Stimulated activated naive CD8-positive, alpha-beta T cell treated with anti-CD3 and anti-CD28 coated beads, Interleukin-15, Interleukin-2, amounts not matched to agents 100 ng/mL and 50 ng/mL, for 24 hours (primary cell): ENCODE results near the gene SP100.
"Not testable (repeated sequence)": the region's sequence is repeated elsewhere in the genome, so short reads cannot be mapped to it uniquely, and the experiment has no call there.

ENCODE experiments used
- H3K27ac Mint-ChIP-seq: one replicate; pipeline ENCODE4 v1.8.0; 2021; ENCODE audit warnings: mild to moderate bottlenecking, mixed read lengths
- H3K27me3 Mint-ChIP-seq: one replicate; pipeline ENCODE4 v1.8.0; 2021; ENCODE audit warnings: mixed read lengths
- H3K36me3 Mint-ChIP-seq: one replicate; pipeline ENCODE4 v1.8.0; 2021; ENCODE audit warnings: low read depth, mixed read lengths
- H3K4me1 Mint-ChIP-seq: one replicate; pipeline ENCODE4 v1.8.0; 2021; ENCODE audit warnings: low read depth, mixed read lengths
- H3K4me3 Mint-ChIP-seq: one replicate; pipeline ENCODE4 v1.8.0; 2021; ENCODE audit warnings: mild to moderate bottlenecking, mixed read lengths
- H3K9me3 Mint-ChIP-seq: one replicate; pipeline ENCODE4 v1.8.0; 2021; ENCODE audit warnings: mixed read lengths

Gene SP100

GRCh38 chr2:230471074-230471473, 55.1 kb downstream of the SP100 start:
- Mint-ChIP-seq H3K27ac (peak overlapping the region; percentile 95), H3K9me3 (peaks cover 6% of the 10 kb centered on the region), H3K27me3 (no peaks in the 10 kb centered on the region), H3K36me3 (peaks cover 92% of the 10 kb centered on the region), H3K4me3 (peak overlapping the region; percentile 2), H3K4me1 (peaks cover 44% of the 10 kb centered on the region)

GRCh38 chr2:230472621-230473018, 56.6 kb downstream of the SP100 start:
- Mint-ChIP-seq H3K27me3 (no peaks in the 10 kb centered on the region), H3K36me3 (peaks cover 87% of the 10 kb centered on the region), H3K4me1 (peaks cover 39% of the 10 kb centered on the region), H3K4me3 (peak overlapping the region; percentile 40), H3K9me3 (peaks cover 6% of the 10 kb centered on the region), H3K27ac (peak overlapping the region; percentile 95)

GRCh38 chr2:230473378-230473777, 57.4 kb downstream of the SP100 start:
- peaks cover 39% of the 10 kb centered on the region for H3K4me1 Mint-ChIP-seq
- peak overlapping the region; percentile 95 for H3K27ac Mint-ChIP-seq
- H3K9me3 Mint-ChIP-seq: peaks cover 6% of the 10 kb centered on the region
- H3K27me3 Mint-ChIP-seq: no peaks in the 10 kb centered on the region
- H3K4me3 Mint-ChIP-seq: no peak overlapping the region
- peaks cover 86% of the 10 kb centered on the region for H3K36me3 Mint-ChIP-seq

GRCh38 chr2:230475143-230475542, 59.1 kb downstream of the SP100 start:
- H3K4me1 Mint-ChIP-seq: peaks cover 40% of the 10 kb centered on the region
- no peak overlapping the region for H3K4me3 Mint-ChIP-seq
- peaks cover 6% of the 10 kb centered on the region for H3K9me3 Mint-ChIP-seq
- H3K27me3 Mint-ChIP-seq: no peaks in the 10 kb centered on the region
- peak overlapping the region; percentile 23 for H3K27ac Mint-ChIP-seq
- H3K36me3 Mint-ChIP-seq: peaks cover 83% of the 10 kb centered on the region

GRCh38 chr2:230485801-230486341, 69.9 kb downstream of the SP100 start:
- H3K4me1 Mint-ChIP-seq: peaks cover 11% of the 10 kb centered on the region
- H3K9me3 Mint-ChIP-seq: peaks cover 8% of the 10 kb centered on the region
- H3K27ac Mint-ChIP-seq: no peak overlapping the region
- H3K27me3 Mint-ChIP-seq: no peaks in the 10 kb centered on the region
- H3K4me3 Mint-ChIP-seq: no peak overlapping the region
- H3K36me3 Mint-ChIP-seq: peaks cover 86% of the 10 kb centered on the region

- not testable (repeated sequence) for H3K9me3 Mint-ChIP-seq, H3K27ac Mint-ChIP-seq, H3K27me3 Mint-ChIP-seq, H3K4me3 Mint-ChIP-seq
- Mint-ChIP-seq H3K36me3 (peaks cover 97% of the 10 kb centered on the region), H3K4me1 (peaks cover 20% of the 10 kb centered on the region)
Observed at GRCh38 chr2:230491219-230491618, 75.2 kb downstream of the SP100 start.

- Mint-ChIP-seq H3K27me3 (no peaks in the 10 kb centered on the region), H3K9me3 (peaks cover 4% of the 10 kb centered on the region), H3K27ac (peak overlapping the region; percentile 4), H3K4me3 (no peak overlapping the region), H3K36me3 (peaks cover 93% of the 10 kb centered on the region), H3K4me1 (peaks cover 25% of the 10 kb centered on the region)
Observed at GRCh38 chr2:230492107-230492506, 76.1 kb downstream of the SP100 start.

GRCh38 chr2:230494980-230495379, 79.0 kb downstream of the SP100 start:
- H3K4me3 Mint-ChIP-seq: no peak overlapping the region
- H3K9me3 Mint-ChIP-seq: peaks cover 4% of the 10 kb centered on the region
- peak overlapping the region; percentile 63 for H3K27ac Mint-ChIP-seq
- H3K36me3 Mint-ChIP-seq: peaks cover 90% of the 10 kb centered on the region
- no peaks in the 10 kb centered on the region for H3K27me3 Mint-ChIP-seq
- peaks cover 30% of the 10 kb centered on the region for H3K4me1 Mint-ChIP-seq

- Mint-ChIP-seq H3K36me3 (peaks cover 84% of the 10 kb centered on the region), H3K9me3 (no peaks in the 10 kb centered on the region), H3K4me1 (peaks cover 27% of the 10 kb centered on the region), H3K27me3 (no peaks in the 10 kb centered on the region), H3K4me3 (peak overlapping the region; percentile 30), H3K27ac (peak overlapping the region; percentile 82)
Observed at GRCh38 chr2:230496891-230497290, 80.9 kb downstream of the SP100 start.

- Mint-ChIP-seq H3K36me3 (peaks cover 86% of the 10 kb centered on the region), H3K27me3 (no peaks in the 10 kb centered on the region), H3K27ac (no peak overlapping the region), H3K4me1 (peaks cover 27% of the 10 kb centered on the region), H3K9me3 (no peaks in the 10 kb centered on the region), H3K4me3 (no peak overlapping the region)
Observed at GRCh38 chr2:230498506-230499107, 82.6 kb downstream of the SP100 start.

GRCh38 chr2:230502593-230502992, 86.6 kb downstream of the SP100 start:
- no peaks in the 10 kb centered on the region for H3K27me3 Mint-ChIP-seq
- peaks cover 2% of the 10 kb centered on the region for H3K4me1 Mint-ChIP-seq
- no peak overlapping the region for H3K27ac Mint-ChIP-seq
- no peak overlapping the region for H3K4me3 Mint-ChIP-seq
- H3K9me3 Mint-ChIP-seq: no peaks in the 10 kb centered on the region
- peaks cover 77% of the 10 kb centered on the region for H3K36me3 Mint-ChIP-seq

- Mint-ChIP-seq H3K36me3 (peaks cover 70% of the 10 kb centered on the region), H3K4me3 (no peak overlapping the region), H3K27ac (no peak overlapping the region)
Observed at GRCh38 chr2:230503798-230504197, 87.8 kb downstream of the SP100 start.

GRCh38 chr2:230505162-230505561, 89.2 kb downstream of the SP100 start:
- H3K27me3 Mint-ChIP-seq: no peaks in the 10 kb centered on the region
- no peak overlapping the region for H3K4me3 Mint-ChIP-seq
- no peak overlapping the region for H3K27ac Mint-ChIP-seq

More at GRCh38 chr2:230503798-230504197, 87.8 kb downstream of the SP100 start:
- H3K27me3 Mint-ChIP-seq: no peaks in the 10 kb centered on the region
- no peaks in the 10 kb centered on the region for H3K4me1 Mint-ChIP-seq
- no peaks in the 10 kb centered on the region for H3K9me3 Mint-ChIP-seq

GRCh38 chr2:230512955-230513748, 97.2 kb downstream of the SP100 start:
- H3K4me1 Mint-ChIP-seq: no peaks in the 10 kb centered on the region
- H3K9me3 Mint-ChIP-seq: no peaks in the 10 kb centered on the region
- H3K4me3 Mint-ChIP-seq: no peak overlapping the region
- H3K36me3 Mint-ChIP-seq: peaks cover 52% of the 10 kb centered on the region
- no peaks in the 10 kb centered on the region for H3K27me3 Mint-ChIP-seq
- no peak overlapping the region for H3K27ac Mint-ChIP-seq

More at GRCh38 chr2:230505162-230505561, 89.2 kb downstream of the SP100 start:
- Mint-ChIP-seq H3K9me3 (no peaks in the 10 kb centered on the region), H3K36me3 (peaks cover 65% of the 10 kb centered on the region), H3K4me1 (no peaks in the 10 kb centered on the region)
